ENCODE results near the gene TPT1.
A peak's percentile ranks its signal among the peaks of the same experiment; 100 is the strongest.

Gene TPT1

GRCh38 chr13:45368571-45368970 is 27.6 kb upstream of the TPT1 start:
- no peak for DNase-seq
- no peaks in the 10 kb centered on the region for H3K9me3 ChIP-seq (ENCODE audit: control insufficient read depth, low read length)
- H3K27ac ChIP-seq (ENCODE audit: insufficient read depth, low read length, poor library complexity, severe bottlenecking) = no peak overlapping the region

DNA sequence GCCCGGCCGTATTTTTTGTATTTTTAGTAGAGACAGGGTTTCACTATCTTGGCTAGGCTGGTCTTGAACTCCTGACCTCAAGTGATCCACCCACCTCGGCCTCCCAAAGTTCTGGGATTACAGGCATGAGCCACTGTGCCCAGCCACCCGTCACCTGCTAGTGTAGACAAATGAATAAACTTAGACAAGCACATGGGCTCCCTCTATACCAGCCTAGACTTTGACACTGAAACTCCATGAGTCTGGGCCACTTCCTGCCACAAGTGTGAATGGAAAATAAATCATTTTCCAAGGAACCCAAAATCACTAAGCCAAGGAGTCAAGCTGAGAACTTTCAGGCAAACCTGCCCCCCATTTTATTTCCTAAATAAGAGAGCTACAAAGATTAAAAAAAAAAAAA is 27.0 kb upstream of the TPT1 start:
- Histone ChIP-seq H3K27ac (ENCODE audit: insufficient read depth, low read length, poor library complexity, severe bottlenecking) (peak overlapping the region; percentile 65), H3K9me3 (ENCODE audit: control insufficient read depth, low read length) (no peaks in the 10 kb centered on the region), H3K4me1 (ENCODE audit: control insufficient read depth, insufficient read depth, low read length, poor library complexity, severe bottlenecking) (peaks cover 10% of the 10 kb centered on the region), H3K27me3 (replicated peaks; ENCODE audit: control insufficient read depth, insufficient read depth, low read length, poor library complexity, severe bottlenecking) (no peaks in the 10 kb centered on the region), H3K4me3 (ENCODE audit: insufficient read depth, low read depth, low read length, poor library complexity, severe bottlenecking) (no peak overlapping the region), H3K36me3 (ENCODE audit: control insufficient read depth, insufficient read depth, low read length) (no peaks in the 10 kb centered on the region)
- DNase-seq = no peak

More at GRCh38 chr13:45368571-45368970, 27.6 kb upstream of the TPT1 start:
- Histone ChIP-seq H3K36me3 (ENCODE audit: control insufficient read depth, insufficient read depth, low read length) (no peaks in the 10 kb centered on the region), H3K4me3 (ENCODE audit: insufficient read depth, low read depth, low read length, poor library complexity, severe bottlenecking) (no peak overlapping the region), H3K27me3 (replicated peaks; ENCODE audit: control insufficient read depth, insufficient read depth, low read length, poor library complexity, severe bottlenecking) (no peaks in the 10 kb centered on the region), H3K4me1 (ENCODE audit: control insufficient read depth, insufficient read depth, low read length, poor library complexity, severe bottlenecking) (peaks cover 10% of the 10 kb centered on the region)

DNA sequence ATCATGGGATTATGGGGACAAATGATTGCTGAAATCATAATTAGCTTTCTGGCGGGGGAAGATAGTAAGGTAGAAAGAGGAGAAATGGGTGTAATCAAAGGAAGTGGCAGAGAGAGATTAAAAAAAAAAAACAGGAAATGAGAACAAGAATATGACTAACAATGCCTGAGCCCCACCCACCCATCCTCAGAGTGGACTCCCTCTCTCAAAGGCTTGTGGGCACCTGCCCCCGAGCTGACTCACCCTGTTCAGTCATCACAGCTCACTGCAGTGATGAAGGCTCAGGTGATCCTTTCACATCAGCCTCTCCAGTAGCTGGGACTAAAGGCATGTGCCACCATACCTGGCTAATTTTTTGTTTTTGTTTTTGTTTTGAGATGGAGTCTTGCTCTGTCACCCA is 26.4 kb upstream of the TPT1 start:
- H3K4me1 ChIP-seq (ENCODE audit: control insufficient read depth, insufficient read depth, low read length, poor library complexity, severe bottlenecking) = peaks cover 10% of the 10 kb centered on the region
- no peaks in the 10 kb centered on the region for H3K27me3 ChIP-seq (replicated peaks; ENCODE audit: control insufficient read depth, insufficient read depth, low read length, poor library complexity, severe bottlenecking)
- H3K9me3 ChIP-seq (ENCODE audit: control insufficient read depth, low read length) = no peaks in the 10 kb centered on the region
- peak; percentile 84 to 91 (median 86) for DNase-seq
- no peaks in the 10 kb centered on the region for H3K36me3 ChIP-seq (ENCODE audit: control insufficient read depth, insufficient read depth, low read length)
- H3K27ac ChIP-seq (ENCODE audit: insufficient read depth, low read length, poor library complexity, severe bottlenecking) = peak overlapping the region; percentile 65
- no peak overlapping the region for H3K4me3 ChIP-seq (ENCODE audit: insufficient read depth, low read depth, low read length, poor library complexity, severe bottlenecking)

GRCh38 chr13:45365558-45365885 is 24.5 kb upstream of the TPT1 start:
- Histone ChIP-seq H3K27ac (ENCODE audit: insufficient read depth, low read length, poor library complexity, severe bottlenecking) (no peak overlapping the region), H3K4me3 (ENCODE audit: insufficient read depth, low read depth, low read length, poor library complexity, severe bottlenecking) (no peak overlapping the region)

DNA sequence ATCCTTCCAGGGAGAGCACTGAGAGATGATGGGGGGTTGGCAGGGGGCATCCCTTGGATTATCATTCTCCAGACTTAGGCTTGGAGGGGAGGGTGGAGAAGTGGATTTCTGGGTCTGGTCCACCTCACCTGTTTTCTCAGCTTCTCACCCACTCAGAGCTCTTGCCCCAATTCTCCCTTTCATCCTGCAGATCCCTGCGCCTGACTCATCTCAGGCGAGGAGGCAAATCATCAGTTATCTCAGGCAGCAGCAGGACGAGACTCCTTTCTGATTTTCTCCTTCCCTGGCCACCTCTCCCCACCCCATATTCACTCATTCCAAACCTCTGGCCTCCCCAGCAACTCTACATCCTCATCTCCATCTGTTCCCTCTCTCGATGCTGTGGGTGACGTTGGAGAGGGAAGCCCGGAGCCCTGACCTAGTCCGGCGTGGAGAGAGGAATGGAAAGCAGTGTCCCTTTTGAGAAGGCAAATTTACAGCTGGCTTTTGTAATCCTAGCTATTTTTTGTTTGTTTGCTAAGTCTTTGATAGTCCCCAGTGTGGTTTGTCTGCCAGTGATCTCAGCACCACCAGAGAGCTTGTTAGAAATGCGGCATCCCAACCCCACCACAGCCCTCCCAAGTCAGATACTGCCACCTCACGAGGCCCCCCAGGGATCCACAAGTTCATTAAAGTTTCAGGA is 24.0 kb upstream of the TPT1 start:
- DNase-seq = no peak
- no peaks in the 10 kb centered on the region for H3K9me3 ChIP-seq (ENCODE audit: control insufficient read depth, low read length)
- H3K27me3 ChIP-seq (replicated peaks; ENCODE audit: control insufficient read depth, insufficient read depth, low read length, poor library complexity, severe bottlenecking) = no peaks in the 10 kb centered on the region
- peaks cover 10% of the 10 kb centered on the region for H3K4me1 ChIP-seq (ENCODE audit: control insufficient read depth, insufficient read depth, low read length, poor library complexity, severe bottlenecking)
- no peaks in the 10 kb centered on the region for H3K36me3 ChIP-seq (ENCODE audit: control insufficient read depth, insufficient read depth, low read length)
- H3K4me3 ChIP-seq (ENCODE audit: insufficient read depth, low read depth, low read length, poor library complexity, severe bottlenecking) = no peak overlapping the region
- H3K27ac ChIP-seq (ENCODE audit: insufficient read depth, low read length, poor library complexity, severe bottlenecking) = no peak overlapping the region

More at GRCh38 chr13:45365558-45365885, 24.5 kb upstream of the TPT1 start:
- Histone ChIP-seq H3K4me1 (ENCODE audit: control insufficient read depth, insufficient read depth, low read length, poor library complexity, severe bottlenecking) (peaks cover 10% of the 10 kb centered on the region), H3K27me3 (replicated peaks; ENCODE audit: control insufficient read depth, insufficient read depth, low read length, poor library complexity, severe bottlenecking) (no peaks in the 10 kb centered on the region), H3K36me3 (ENCODE audit: control insufficient read depth, insufficient read depth, low read length) (no peaks in the 10 kb centered on the region), H3K9me3 (ENCODE audit: control insufficient read depth, low read length) (no peaks in the 10 kb centered on the region)
- no peak for DNase-seq

GRCh38 chr13:45362939-45363338 is 22.0 kb upstream of the TPT1 start:
- Histone ChIP-seq H3K9me3 (ENCODE audit: control insufficient read depth, low read length) (no peaks in the 10 kb centered on the region), H3K27me3 (replicated peaks; ENCODE audit: control insufficient read depth, insufficient read depth, low read length, poor library complexity, severe bottlenecking) (no peaks in the 10 kb centered on the region), H3K4me3 (ENCODE audit: insufficient read depth, low read depth, low read length, poor library complexity, severe bottlenecking) (no peak overlapping the region), H3K36me3 (ENCODE audit: control insufficient read depth, insufficient read depth, low read length) (no peaks in the 10 kb centered on the region), H3K27ac (ENCODE audit: insufficient read depth, low read length, poor library complexity, severe bottlenecking) (peak overlapping the region; percentile 22), H3K4me1 (ENCODE audit: control insufficient read depth, insufficient read depth, low read length, poor library complexity, severe bottlenecking) (peaks cover 3% of the 10 kb centered on the region)
- no peak for DNase-seq

DNA sequence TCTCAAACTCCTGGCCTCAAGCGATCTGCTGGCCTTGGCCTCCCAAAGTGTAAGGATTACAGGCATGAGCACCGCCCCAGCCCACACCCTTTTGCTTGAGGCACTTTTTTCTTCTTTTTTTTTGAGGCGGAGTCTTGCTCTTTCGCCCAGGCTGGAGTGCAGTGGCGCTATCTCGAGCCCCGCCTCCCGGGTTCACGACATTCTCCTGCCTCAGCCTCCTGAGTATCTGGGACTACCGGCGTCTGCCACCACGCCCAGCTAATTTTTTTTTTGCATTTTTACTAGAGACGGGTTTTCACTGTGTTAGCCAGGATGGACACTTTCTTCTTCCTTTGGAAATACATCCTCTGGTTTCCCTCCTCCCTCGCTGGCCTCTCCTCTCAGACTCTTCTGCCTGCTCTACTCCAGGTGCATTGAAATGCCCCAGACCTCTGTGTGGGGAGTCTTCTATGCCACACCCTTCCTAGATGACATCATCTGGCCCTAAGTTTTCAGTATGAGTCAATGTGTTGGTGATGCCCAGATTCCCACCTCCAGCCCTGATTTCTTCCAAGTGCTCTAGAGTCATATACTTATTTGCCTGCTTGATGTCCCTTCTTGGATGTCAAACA is 20.7 kb upstream of the TPT1 start:
- no peak for DNase-seq
- H3K36me3 ChIP-seq (ENCODE audit: control insufficient read depth, insufficient read depth, low read length) = no peaks in the 10 kb centered on the region
- H3K4me3 ChIP-seq (ENCODE audit: insufficient read depth, low read depth, low read length, poor library complexity, severe bottlenecking) = no peak overlapping the region
- H3K4me1 ChIP-seq (ENCODE audit: control insufficient read depth, insufficient read depth, low read length, poor library complexity, severe bottlenecking) = no peaks in the 10 kb centered on the region
- H3K9me3 ChIP-seq (ENCODE audit: control insufficient read depth, low read length) = no peaks in the 10 kb centered on the region
- H3K27ac ChIP-seq (ENCODE audit: insufficient read depth, low read length, poor library complexity, severe bottlenecking) = no peak overlapping the region
- H3K27me3 ChIP-seq (replicated peaks; ENCODE audit: control insufficient read depth, insufficient read depth, low read length, poor library complexity, severe bottlenecking) = no peaks in the 10 kb centered on the region

DNA sequence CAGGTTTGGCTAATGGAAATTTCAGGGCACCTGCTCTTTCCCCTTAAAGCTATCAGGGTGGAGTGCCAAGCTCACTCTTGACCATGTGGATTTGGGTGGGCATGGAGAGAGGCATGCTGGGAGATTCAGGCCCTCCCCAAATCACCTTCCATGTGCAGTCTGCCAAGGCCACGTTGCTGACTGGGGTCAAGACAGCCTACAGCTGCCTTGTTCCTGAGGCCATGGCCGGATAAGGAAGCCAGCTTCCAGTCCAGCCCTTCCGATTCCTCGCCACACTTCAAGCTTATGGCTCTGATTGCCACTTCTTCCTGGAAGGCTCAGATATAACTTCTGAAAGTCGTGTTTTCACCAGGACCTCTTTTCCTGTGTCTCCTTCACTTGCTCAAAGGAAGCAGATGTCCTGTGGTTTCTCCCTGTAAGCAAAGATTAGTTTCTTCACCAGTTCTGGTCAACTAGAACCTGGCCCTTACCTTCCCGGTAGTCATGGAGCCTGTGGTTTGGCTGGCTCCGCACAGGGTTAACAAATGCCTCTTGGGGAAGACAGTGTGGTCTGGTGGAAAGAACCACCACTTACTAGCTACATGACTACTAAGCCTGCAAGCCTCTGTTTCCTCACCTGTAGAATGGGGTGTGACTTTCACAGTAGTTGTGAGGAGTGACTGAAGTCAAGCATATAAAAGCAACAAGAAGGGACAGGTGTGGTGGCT is 16.1 kb upstream of the TPT1 start:
- no peaks in the 10 kb centered on the region for H3K4me1 ChIP-seq (ENCODE audit: control insufficient read depth, insufficient read depth, low read length, poor library complexity, severe bottlenecking)
- H3K4me3 ChIP-seq (ENCODE audit: insufficient read depth, low read depth, low read length, poor library complexity, severe bottlenecking) = no peak overlapping the region
- H3K36me3 ChIP-seq (ENCODE audit: control insufficient read depth, insufficient read depth, low read length) = peaks cover 11% of the 10 kb centered on the region
- H3K27ac ChIP-seq (ENCODE audit: insufficient read depth, low read length, poor library complexity, severe bottlenecking) = no peak overlapping the region
- no peaks in the 10 kb centered on the region for H3K9me3 ChIP-seq (ENCODE audit: control insufficient read depth, low read length)
- no peak for DNase-seq
- H3K27me3 ChIP-seq (replicated peaks; ENCODE audit: control insufficient read depth, insufficient read depth, low read length, poor library complexity, severe bottlenecking) = no peaks in the 10 kb centered on the region

DNA sequence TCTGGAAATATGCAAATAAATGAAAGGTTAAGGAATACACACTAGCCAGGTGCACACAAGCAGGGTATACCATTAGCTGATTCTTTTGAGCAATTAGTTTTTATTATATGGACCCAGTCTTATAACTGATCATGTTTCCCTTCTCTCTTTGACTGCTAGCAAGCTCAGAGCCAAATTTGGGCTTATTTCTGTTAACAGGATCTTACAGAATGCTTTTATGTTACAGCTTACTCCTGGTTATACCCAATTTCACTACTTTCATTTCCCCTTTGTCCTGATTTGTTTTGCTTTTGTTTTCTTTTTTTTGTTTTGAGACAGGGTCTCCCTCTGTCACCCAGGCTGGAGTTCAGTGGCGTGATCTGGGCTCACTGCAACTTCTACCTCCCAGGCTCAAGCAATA is 12.9 kb upstream of the TPT1 start:
- H3K36me3 ChIP-seq (ENCODE audit: control insufficient read depth, insufficient read depth, low read length) = peaks cover 23% of the 10 kb centered on the region
- H3K4me1 ChIP-seq (ENCODE audit: control insufficient read depth, insufficient read depth, low read length, poor library complexity, severe bottlenecking) = no peaks in the 10 kb centered on the region
- no peaks in the 10 kb centered on the region for H3K27me3 ChIP-seq (replicated peaks; ENCODE audit: control insufficient read depth, insufficient read depth, low read length, poor library complexity, severe bottlenecking)
- no peak for DNase-seq
- H3K4me3 ChIP-seq (ENCODE audit: insufficient read depth, low read depth, low read length, poor library complexity, severe bottlenecking) = no peak overlapping the region
- H3K27ac ChIP-seq (ENCODE audit: insufficient read depth, low read length, poor library complexity, severe bottlenecking) = no peak overlapping the region
- H3K9me3 ChIP-seq (ENCODE audit: control insufficient read depth, low read length) = no peaks in the 10 kb centered on the region

- no peak for DNase-seq
- H3K4me1 ChIP-seq (ENCODE audit: control insufficient read depth, insufficient read depth, low read length, poor library complexity, severe bottlenecking) = no peaks in the 10 kb centered on the region
- no peak overlapping the region for H3K4me3 ChIP-seq (ENCODE audit: insufficient read depth, low read depth, low read length, poor library complexity, severe bottlenecking)
- no peak overlapping the region for H3K27ac ChIP-seq (ENCODE audit: insufficient read depth, low read length, poor library complexity, severe bottlenecking)
- H3K27me3 ChIP-seq (replicated peaks; ENCODE audit: control insufficient read depth, insufficient read depth, low read length, poor library complexity, severe bottlenecking) = no peaks in the 10 kb centered on the region
- H3K36me3 ChIP-seq (ENCODE audit: control insufficient read depth, insufficient read depth, low read length) = peaks cover 31% of the 10 kb centered on the region
- no peaks in the 10 kb centered on the region for H3K9me3 ChIP-seq (ENCODE audit: control insufficient read depth, low read length)
These were observed 11.0 kb upstream of the TPT1 start for GRCh38 chr13:45352031-45352430.
